Aortic smooth muscle cell (primary cell): ENCODE data around the gene RYR3. TPM values are rescaled to one million over a fixed set of nuclear protein-coding genes. Genes with fewer than 3 reads are reported as not detected.

Source experiments
- total RNA-seq: library from RNA; depleted of rRNA; stranded (reverse); fragments of >200 nt; gene quantifications from 2 replicates; pipeline ENCODE4 v1.2.3, GENCODE V29; 2014

The RYR3 gene
- 0.13 TPM in 1 of 2 replicates, not detected in the other for total RNA-seq

GRCh38 chr15:33310481-33311311, at the start of gene RYR3:
Gene RYR3, plus strand, starts transcription at chr15:33310967. Its CDS starts 79 bp downstream, at chr15:33311046.

Other genes with a start within 250 kb of the RYR3 start
- 0.12 and 0.13 TPM in 2 replicates for gene FMN1, start 116.3 kb upstream of the RYR3 start, total RNA-seq